OCI-LY7 (cell line): Measurements from ENCODE around the gene PRRT4. TPM values are rescaled to one million over a fixed set of nuclear protein-coding genes. Genes with fewer than 3 reads are reported as not detected.

Experiments used
- BruUV-seq: library from RNA; stranded (reverse); fragments of 400-500 nt; replicated peaks from 2 replicates; lab custom pipeline; 2021; lab: Mats Ljungman, UMichigan
- CTCF ChIA-PET: fragments of 300-600 bp; sonication (Branson Sonifier 250); formaldehyde crosslinking; loops from one replicate; lab custom pipeline; 2022; ENCODE audit warnings: antibody characterized with exemption; ENCODE audit not compliant: unreplicated experiment; lab: Charles Lee
- POLR2A ChIA-PET: fragments of 300-600 bp; sonication (Branson Sonifier 250); formaldehyde crosslinking; loops from one replicate; lab custom pipeline; 2022; ENCODE audit warnings: antibody characterized with exemption; lab: Charles Lee
- DNase-seq: peaks from one replicate; pipeline ENCODE4 v3.0.0-alpha.2; 2015; ENCODE audit warnings: low spot score
- H2AFZ ChIP-seq: fragments of 200-600 bp; sonication (generic), shearing (Covaris generic); 2 replicates; pipeline ENCODE4 v1.6.1; 2014; ENCODE audit warnings: mild to moderate bottlenecking, antibody characterized with exemption, low read length, moderate library complexity
- H3K27ac ChIP-seq: fragments of 200-600 bp; sonication (generic); 2 replicates; pipeline ENCODE4 v1.5.1; 2014; ENCODE audit warnings: mixed run types, low read depth, mild to moderate bottlenecking, moderate library complexity, low read length, inconsistent platforms; ENCODE audit not compliant: poor library complexity, severe bottlenecking
- H3K36me3 ChIP-seq: fragments of 200-600 bp; sonication (generic); 2 replicates; pipeline ENCODE4 v1.6.1; 2014; ENCODE audit warnings: mild to moderate bottlenecking, antibody characterized with exemption, low read length, moderate library complexity, mixed read lengths; ENCODE audit not compliant: insufficient read depth
- H3K4me1 ChIP-seq: fragments of 200-600 bp; sonication (generic); 2 replicates; pipeline ENCODE4 v1.5.1; 2014; ENCODE audit warnings: mild to moderate bottlenecking, low read length; ENCODE audit not compliant: insufficient read depth, poor library complexity, severe bottlenecking
- H3K4me2 ChIP-seq: fragments of 200-600 bp; sonication (generic); 2 replicates; pipeline ENCODE4 v1.6.1; 2014; ENCODE audit warnings: mild to moderate bottlenecking, low read length
- H3K4me3 ChIP-seq: fragments of 200-600 bp; sonication (generic); 2 replicates; pipeline ENCODE4 v1.5.1; 2014; ENCODE audit warnings: mild to moderate bottlenecking, low read depth, low read length; ENCODE audit not compliant: poor library complexity, severe bottlenecking
- H3K79me2 ChIP-seq: fragments of 200-600 bp; sonication (generic); 2 replicates; pipeline ENCODE4 v1.6.1; 2016; ENCODE audit warnings: low read depth, mild to moderate bottlenecking, low read length, moderate library complexity, mixed read lengths; ENCODE audit not compliant: insufficient read depth
- H3K9me2 ChIP-seq: fragments of 200-600 bp; sonication (generic); 2 replicates; pipeline ENCODE4 v1.6.1; 2016; ENCODE audit warnings: mild to moderate bottlenecking, low read length, mixed read lengths; ENCODE audit not compliant: insufficient read depth
- H3K9me3 ChIP-seq: fragments of 200-600 bp; sonication (generic); 2 replicates; pipeline ENCODE4 v1.6.1; 2014; ENCODE audit warnings: mild to moderate bottlenecking, mixed run types, low read length, mixed read lengths
- H4K20me1 ChIP-seq: fragments of 200-600 bp; sonication (generic); 2 replicates; pipeline ENCODE4 v1.6.1; 2014; ENCODE audit warnings: mild to moderate bottlenecking, antibody characterized with exemption, low read length, moderate library complexity, mixed read lengths; ENCODE audit not compliant: insufficient read depth
- CTCF ChIP-seq: fragments of 200-600 bp; sonication (generic); conservative IDR thresholded peaks from 2 replicates; pipeline ENCODE4 v1.5.1; 2014; ENCODE audit warnings: mild to moderate bottlenecking, antibody characterized with exemption, low read length, moderate library complexity, mixed read lengths
- EZH2phosphoT487 ChIP-seq: fragments of 200-600 bp; sonication (generic); IDR thresholded peaks from 2 replicates; pipeline ENCODE4 v1.6.1; 2018; ENCODE audit warnings: low read depth, borderline replicate concordance, mild to moderate bottlenecking, mixed run types, antibody characterized with exemption, low read length, moderate library complexity, mixed read lengths
- intact Hi-C: fragments of 100-400 bp; cut with micrococcal nuclease; formaldehyde crosslinking; loops from one replicate; pipeline ENCODE4 v1.10.0; 2022; ENCODE audit not compliant: unreplicated experiment
- total RNA-seq, 2 experiments: library from RNA; depleted of rRNA in 1 of 2; stranded (reverse); fragments of >200 nt in 1 of 2; shearing (Covaris generic) in 1 of 2; gene quantifications; 2 replicates each; pipeline ENCODE4 v1.2.3, GENCODE V29; 2014 to 2022

The PRRT4 gene
- total RNA-seq, 2 experiments from 2014 or later = not detected

- H3K36me3 ChIP-seq = no peaks in the 10 kb centered on the region
- H3K4me3 ChIP-seq = no peak overlapping the region
- no peak overlapping the region for H3K27ac ChIP-seq
- BruUV-seq = no TSS peak
- H2AFZ ChIP-seq = no peak overlapping the region
- H4K20me1 ChIP-seq = no peaks in the 10 kb centered on the region
- no peaks in the 10 kb centered on the region for H3K9me3 ChIP-seq
- intact Hi-C loops = no loop called here
- DNase-seq = no peak
- POLR2A ChIA-PET = interaction anchor here (0.5 kb wide), 2 partner anchors 343 to 981 kb away, joined by 3 read pairs; no protein-coding TSS in a partner anchor
- H3K9me2 ChIP-seq = no peaks in the 10 kb centered on the region
- H3K4me1 ChIP-seq = peaks cover 23% of the 10 kb centered on the region
- H3K4me2 ChIP-seq = no peak overlapping the region
- CTCF ChIA-PET = interaction anchor here (1.0 kb wide), 1 partner anchor 52 kb away, joined by 4 read pairs; no protein-coding TSS in a partner anchor
- H3K79me2 ChIP-seq = peaks cover 10% of the 10 kb centered on the region; the same call in 1 of the 2 replicates
- TF ChIP-seq CTCF (no peak), EZH2phosphoT487 (no peak)
Observed at GRCh38 chr7:128407751-128408708, 46.5 kb upstream of the PRRT4 start.

GRCh38 chr7:128407233-128407589, 45.7 kb upstream of the PRRT4 start:
- Histone ChIP-seq H4K20me1 (no peaks in the 10 kb centered on the region), H3K27ac (no peak overlapping the region), H3K9me2 (no peaks in the 10 kb centered on the region), H3K36me3 (no peaks in the 10 kb centered on the region), H3K4me1 (peaks cover 23% of the 10 kb centered on the region), H3K4me2 (no peak overlapping the region), H3K79me2 (peaks cover 10% of the 10 kb centered on the region; the same call in 1 of the 2 replicates), H3K9me3 (no peaks in the 10 kb centered on the region), H3K4me3 (no peak overlapping the region), H2AFZ (no peak overlapping the region)
- DNase-seq = no peak
- BruUV-seq = no TSS peak
- ChIA-PET CTCF (interaction anchor here (1.0 kb wide), 1 partner anchor 53 kb away, joined by 4 read pairs; no protein-coding TSS in a partner anchor), POLR2A (no interaction called here)
- TF ChIP-seq CTCF (no peak), EZH2phosphoT487 (no peak)
- intact Hi-C loops = no loop called here
